K562 (cell line): ENCODE data around the gene RAB3GAP2. TPM values are rescaled to one million over a fixed set of nuclear protein-coding genes. Genes with fewer than 3 reads are reported as not detected.

Source experiments
- ATF7 ChIP-seq: fragments of 450-650 bp; IDR thresholded peaks from 2 replicates; pipeline ENCODE4 v1.7.1; 2014; ENCODE audit warnings: mild to moderate bottlenecking, moderate library complexity
- CBX2 ChIP-seq: fragments of 200-600 bp; sonication (generic); IDR thresholded peaks from one replicate; pipeline ENCODE4 v1.6.1; 2012; ENCODE audit warnings: mild to moderate bottlenecking, low read length, inconsistent platforms; ENCODE audit not compliant: insufficient read depth, poor library complexity, severe bottlenecking
- CXXC5 ChIP-seq: fragments of 250-450 bp; sonication (Bioruptor Pico); IDR thresholded peaks from 2 replicates; pipeline ENCODE4 v1.8.0; 2022; ENCODE audit warnings: inconsistent platforms, mild to moderate bottlenecking, moderate library complexity
- NR1H2 ChIP-seq: sonication (generic); formaldehyde crosslinking; IDR thresholded peaks from 2 replicates; pipeline ENCODE4 v1.4.0; 2020; ENCODE audit warnings: mild to moderate bottlenecking, missing genetic modification reagents
- PRDM10 ChIP-seq: fragments of 450-650 bp; IDR thresholded peaks from 2 replicates; pipeline ENCODE4 v1.6.1; 2018; ENCODE audit not compliant: partially characterized antibody
- RREB1 ChIP-seq: fragments of 250-450 bp; sonication (Bioruptor Pico); IDR thresholded peaks from 2 replicates; pipeline ENCODE4 v1.4.0; 2020
- SP2 ChIP-seq: IDR thresholded peaks from 2 replicates; pipeline ENCODE4 v1.6.1; 2011; ENCODE audit warnings: mild to moderate bottlenecking, low read depth, low read length, moderate library complexity; ENCODE audit not compliant: poor library complexity, severe bottlenecking; ENCODE audit errors: extremely low read depth
- ZNF695 ChIP-seq: fragments of 450-650 bp; formaldehyde crosslinking; IDR thresholded peaks from 2 replicates; pipeline ENCODE4 v1.4.0; 2020; ENCODE audit warnings: mild to moderate bottlenecking, moderate library complexity
- ZNF830 ChIP-seq: fragments of 250-450 bp; sonication (Bioruptor Pico); IDR thresholded peaks from 2 replicates; pipeline ENCODE4 v1.5.0; 2021; ENCODE audit warnings: mild to moderate bottlenecking
- polyA plus RNA-seq, 8 experiments: library from polyadenylated mRNA; depleted of rRNA in 4 of 8; stranded (reverse) in 5 of 8; unstranded in 3 of 8; fragments of >200 nt; fragmentation: Nextera tagmentation in 2 of 8; fragmentation: Illumina TruSeq in 1 of 8; extraction: Ambion mirVana in 2 of 8; extraction: Trizol in 1 of 8; gene quantifications; 2 replicates each; pipeline versions ENCODE4 v1.2.1 to v1.2.3, GENCODE V29; 2011 to 2014; ENCODE audit warnings: inconsistent platforms in 1 of 8, missing spikeins in 1 of 8
- total RNA-seq, 7 experiments: library from RNA; depleted of rRNA in 6 of 7; stranded (reverse); fragments of >200 nt in 6 of 7; fragmentation: Illumina TruSeq in 2 of 7; extraction: Trizol in 2 of 7; gene quantifications; 2 replicates each; pipeline versions ENCODE4 v1.2.1 to v1.2.3, GENCODE V29; 2011 to 2021; ENCODE audit warnings: low replicate concordance in 1 of 7
- TF ChIP-seq, protein P1 (sequence below): sonication (generic); formaldehyde crosslinking; IDR thresholded peaks from 2 replicates; pipeline ENCODE4 v1.8.0; 2022; ENCODE audit warnings: mild to moderate bottlenecking, missing genetic modification reagents
- TF ChIP-seq, protein P2 (sequence below): fragments of 450-650 bp; IDR thresholded peaks from 2 replicates; pipeline ENCODE4 v1.6.1; 2014; ENCODE audit warnings: low read depth, mild to moderate bottlenecking, moderate library complexity, borderline replicate concordance
- TF ChIP-seq, protein P3 (sequence below): sonication (generic); formaldehyde crosslinking; IDR thresholded peaks from 2 replicates; pipeline ENCODE4 v1.8.0; 2022; ENCODE audit warnings: mild to moderate bottlenecking, missing genetic modification reagents

Gene RAB3GAP2
- total and polyA plus RNA-seq, 9 of the 15 experiments (the other 6 are each of a cell fraction or from before 2014, with no cell fraction given), result 14.1 to 69.1 (median 32.2) TPM

- TF ChIP-seq PRDM10 (peak; percentile 92), ZNF830 (CRISPR knock-in tag) (no peak), ZNF695 (CRISPR knock-in tag) (no peak), CXXC5 (CRISPR knock-in tag) (peak; percentile 98), NR1H2 (no peak; the same call in 1 of the 2 replicates), ATF7 (peak; percentile 81), RREB1 (no peak), SP2 (no peak), CBX2 (no peak)
- TF ChIP-seq, protein P1, sequence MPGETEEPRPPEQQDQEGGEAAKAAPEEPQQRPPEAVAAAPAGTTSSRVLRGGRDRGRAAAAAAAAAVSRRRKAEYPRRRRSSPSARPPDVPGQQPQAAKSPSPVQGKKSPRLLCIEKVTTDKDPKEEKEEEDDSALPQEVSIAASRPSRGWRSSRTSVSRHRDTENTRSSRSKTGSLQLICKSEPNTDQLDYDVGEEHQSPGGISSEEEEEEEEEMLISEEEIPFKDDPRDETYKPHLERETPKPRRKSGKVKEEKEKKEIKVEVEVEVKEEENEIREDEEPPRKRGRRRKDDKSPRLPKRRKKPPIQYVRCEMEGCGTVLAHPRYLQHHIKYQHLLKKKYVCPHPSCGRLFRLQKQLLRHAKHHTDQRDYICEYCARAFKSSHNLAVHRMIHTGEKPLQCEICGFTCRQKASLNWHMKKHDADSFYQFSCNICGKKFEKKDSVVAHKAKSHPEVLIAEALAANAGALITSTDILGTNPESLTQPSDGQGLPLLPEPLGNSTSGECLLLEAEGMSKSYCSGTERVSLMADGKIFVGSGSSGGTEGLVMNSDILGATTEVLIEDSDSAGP (CRISPR knock-in tag), result 0 out of 2 replicates have a peak, but pooled peaks have one; percentile 29
- TF ChIP-seq, protein P2, sequence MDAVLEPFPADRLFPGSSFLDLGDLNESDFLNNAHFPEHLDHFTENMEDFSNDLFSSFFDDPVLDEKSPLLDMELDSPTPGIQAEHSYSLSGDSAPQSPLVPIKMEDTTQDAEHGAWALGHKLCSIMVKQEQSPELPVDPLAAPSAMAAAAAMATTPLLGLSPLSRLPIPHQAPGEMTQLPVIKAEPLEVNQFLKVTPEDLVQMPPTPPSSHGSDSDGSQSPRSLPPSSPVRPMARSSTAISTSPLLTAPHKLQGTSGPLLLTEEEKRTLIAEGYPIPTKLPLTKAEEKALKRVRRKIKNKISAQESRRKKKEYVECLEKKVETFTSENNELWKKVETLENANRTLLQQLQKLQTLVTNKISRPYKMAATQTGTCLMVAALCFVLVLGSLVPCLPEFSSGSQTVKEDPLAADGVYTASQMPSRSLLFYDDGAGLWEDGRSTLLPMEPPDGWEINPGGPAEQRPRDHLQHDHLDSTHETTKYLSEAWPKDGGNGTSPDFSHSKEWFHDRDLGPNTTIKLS, result peak; percentile 98
- TF ChIP-seq, protein P3, sequence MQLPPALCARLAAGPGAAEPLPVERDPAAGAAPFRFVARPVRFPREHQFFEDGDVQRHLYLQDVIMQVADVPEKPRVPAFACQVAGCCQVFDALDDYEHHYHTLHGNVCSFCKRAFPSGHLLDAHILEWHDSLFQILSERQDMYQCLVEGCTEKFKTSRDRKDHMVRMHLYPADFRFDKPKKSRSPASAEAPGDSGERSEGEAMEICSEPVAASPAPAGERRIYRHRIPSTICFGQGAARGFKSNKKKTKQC, result peak; percentile 32; the same call in 1 of the 2 replicates
Observed at GRCh38 chr1:220272047-220272840, at the start of gene RAB3GAP2 (continued).
